IMR-90 (cell line): ENCODE measurements around the gene TNFRSF4.

ENCODE experiments used
- CTCF ChIP-seq: conservative IDR thresholded peaks from 2 replicates; pipeline ENCODE4 v1.5.1; 2012; ENCODE audit warnings: mild to moderate bottlenecking, low read depth, low read length, improper control_type of control experiment
- POLR2A ChIP-seq: IDR thresholded peaks from 2 replicates; pipeline ENCODE4 v1.6.1; 2012; ENCODE audit warnings: mild to moderate bottlenecking, low read depth, low read length
- RCOR1 ChIP-seq: IDR thresholded peaks from 2 replicates; pipeline ENCODE4 v1.6.1; 2012; ENCODE audit warnings: mild to moderate bottlenecking, low read length, improper control_type of control experiment; ENCODE audit not compliant: insufficient replicate concordance
- USF2 ChIP-seq: fragments of 150-350 bp; IDR thresholded peaks from 2 replicates; pipeline ENCODE4 v1.6.1; 2017; ENCODE audit warnings: mild to moderate bottlenecking, antibody characterized with exemption, low read length, low read depth

GRCh38 chr1:1230656-1231399, 16.9 kb upstream of the TNFRSF4 start:
- TF ChIP-seq POLR2A = no peak
- peak; percentile 51 for TF ChIP-seq CTCF
- TF ChIP-seq USF2 = no peak
- no peak for TF ChIP-seq RCOR1
